ENCODE results near the gene CYP26B1. TPM values are rescaled to one million over a fixed set of nuclear protein-coding genes. Genes with fewer than 3 reads are reported as not detected.

Gene CYP26B1, protein sequence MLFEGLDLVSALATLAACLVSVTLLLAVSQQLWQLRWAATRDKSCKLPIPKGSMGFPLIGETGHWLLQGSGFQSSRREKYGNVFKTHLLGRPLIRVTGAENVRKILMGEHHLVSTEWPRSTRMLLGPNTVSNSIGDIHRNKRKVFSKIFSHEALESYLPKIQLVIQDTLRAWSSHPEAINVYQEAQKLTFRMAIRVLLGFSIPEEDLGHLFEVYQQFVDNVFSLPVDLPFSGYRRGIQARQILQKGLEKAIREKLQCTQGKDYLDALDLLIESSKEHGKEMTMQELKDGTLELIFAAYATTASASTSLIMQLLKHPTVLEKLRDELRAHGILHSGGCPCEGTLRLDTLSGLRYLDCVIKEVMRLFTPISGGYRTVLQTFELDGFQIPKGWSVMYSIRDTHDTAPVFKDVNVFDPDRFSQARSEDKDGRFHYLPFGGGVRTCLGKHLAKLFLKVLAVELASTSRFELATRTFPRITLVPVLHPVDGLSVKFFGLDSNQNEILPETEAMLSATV
- total RNA-seq (2022) (3.0 and 5.1 TPM in 2 replicates), Bru-seq, nascent RNA (percentile 27 among the genes with signal in this experiment), BruChase-seq, experiment 1, labeled RNA remaining after a 6-hour chase (percentile 31 among the genes with signal in this experiment), BruChase-seq, experiment 2, labeled RNA remaining after a 2-hour chase (percentile 36 among the genes with signal in this experiment)
- long read RNA-seq, partial matches to known transcripts = 1 of 4 reads
- long read RNA-seq, other reads (novel, unspliced or antisense) = 3 of 4 reads

DNA sequence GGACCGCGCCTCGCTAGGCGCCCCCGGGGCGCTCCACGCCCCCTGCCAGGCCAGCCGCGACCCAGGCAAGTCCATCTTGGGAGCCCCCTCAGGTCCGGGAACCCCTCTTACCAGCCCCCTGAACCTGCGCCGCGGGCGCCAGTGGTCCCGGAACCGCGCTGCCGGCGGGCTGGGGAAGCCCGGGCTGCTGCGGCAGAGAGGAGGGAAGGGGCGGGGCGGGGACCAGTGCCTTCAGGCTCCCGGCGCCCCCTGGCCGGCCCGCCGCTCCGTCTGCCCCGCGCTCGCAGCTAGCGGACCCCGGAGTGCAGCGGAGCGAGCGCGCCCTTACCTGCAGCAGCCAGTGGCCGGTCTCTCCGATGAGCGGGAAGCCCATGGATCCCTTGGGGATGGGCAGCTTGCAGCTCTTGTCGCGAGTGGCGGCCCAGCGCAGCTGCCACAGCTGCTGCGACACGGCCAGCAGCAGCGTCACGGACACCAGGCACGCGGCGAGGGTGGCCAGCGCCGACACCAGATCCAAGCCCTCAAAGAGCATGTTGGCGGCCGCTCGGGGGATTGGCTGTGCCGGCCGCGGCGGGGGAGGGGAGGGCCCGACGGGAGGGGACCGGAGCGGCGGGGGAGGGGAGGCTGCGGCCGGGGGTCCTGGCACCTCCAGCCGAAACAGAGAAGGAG lies at the start of gene CYP26B1:
CYP26B1 (minus strand) TSS at position 560 of the 669 bp plus-strand sequence; CDS start at position 532, 28 bp downstream.
- H3K27ac Mint-ChIP-seq (ENCODE audit: unreplicated experiment) = no peak within 1 kb of the TSS
- peaks cover 31% of the 10 kb centered on the region for H3K4me1 Mint-ChIP-seq (ENCODE audit: low read depth, unreplicated experiment)
- BruUV-seq (replicated peaks) = no TSS peak
- CTCF ChIA-PET = interaction anchor here (3.5 kb wide), 1 partner anchor 225 kb away, joined by 118 read pairs; no protein-coding TSS in a partner anchor
- H3K4me3 Mint-ChIP-seq (ENCODE audit: low read depth, unreplicated experiment) = peak within 1 kb of the TSS; percentile 92
- peaks cover 75% of the 10 kb centered on the region for H3K27me3 Mint-ChIP-seq (ENCODE audit: unreplicated experiment)
- H3K9me3 Mint-ChIP-seq (ENCODE audit: low read depth, unreplicated experiment) = no peaks in the 10 kb centered on the region
- DNase-seq = no peak
- intact Hi-C loops (cut with micrococcal nuclease; ENCODE audit: unreplicated experiment) = no loop called here
- TF ChIP-seq, protein P1, sequence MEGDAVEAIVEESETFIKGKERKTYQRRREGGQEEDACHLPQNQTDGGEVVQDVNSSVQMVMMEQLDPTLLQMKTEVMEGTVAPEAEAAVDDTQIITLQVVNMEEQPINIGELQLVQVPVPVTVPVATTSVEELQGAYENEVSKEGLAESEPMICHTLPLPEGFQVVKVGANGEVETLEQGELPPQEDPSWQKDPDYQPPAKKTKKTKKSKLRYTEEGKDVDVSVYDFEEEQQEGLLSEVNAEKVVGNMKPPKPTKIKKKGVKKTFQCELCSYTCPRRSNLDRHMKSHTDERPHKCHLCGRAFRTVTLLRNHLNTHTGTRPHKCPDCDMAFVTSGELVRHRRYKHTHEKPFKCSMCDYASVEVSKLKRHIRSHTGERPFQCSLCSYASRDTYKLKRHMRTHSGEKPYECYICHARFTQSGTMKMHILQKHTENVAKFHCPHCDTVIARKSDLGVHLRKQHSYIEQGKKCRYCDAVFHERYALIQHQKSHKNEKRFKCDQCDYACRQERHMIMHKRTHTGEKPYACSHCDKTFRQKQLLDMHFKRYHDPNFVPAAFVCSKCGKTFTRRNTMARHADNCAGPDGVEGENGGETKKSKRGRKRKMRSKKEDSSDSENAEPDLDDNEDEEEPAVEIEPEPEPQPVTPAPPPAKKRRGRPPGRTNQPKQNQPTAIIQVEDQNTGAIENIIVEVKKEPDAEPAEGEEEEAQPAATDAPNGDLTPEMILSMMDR (IDR thresholded peaks at IDR 0.05; ENCODE audit: unreplicated experiment) = no peak
- peaks cover 38% of the 10 kb centered on the region for H3K36me3 Mint-ChIP-seq (ENCODE audit: insufficient read depth, unreplicated experiment)

DNA sequence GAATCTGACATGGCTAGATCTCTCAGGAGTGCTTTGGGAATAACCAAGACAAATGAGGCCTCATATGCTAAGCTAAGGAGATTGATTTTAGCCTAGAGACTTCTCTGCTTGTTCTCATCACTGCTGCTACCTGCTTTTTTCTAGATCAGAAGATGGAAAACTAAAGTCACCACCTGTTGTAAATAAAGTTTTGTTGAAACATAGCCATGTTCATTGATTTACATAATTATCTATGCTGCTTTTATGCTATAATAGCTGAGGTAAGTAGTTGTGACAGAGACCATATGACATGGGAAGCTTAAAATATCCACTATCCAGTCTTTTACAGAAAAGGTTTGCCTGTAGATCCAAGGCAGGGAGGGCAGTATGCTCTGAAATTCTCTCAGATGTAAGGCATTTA lies 46.1 kb upstream of the CYP26B1 start:
- no TSS peak for BruUV-seq (replicated peaks)
- H3K4me3 Mint-ChIP-seq (ENCODE audit: low read depth, unreplicated experiment) = no peak overlapping the region
- intact Hi-C loops (cut with micrococcal nuclease; ENCODE audit: unreplicated experiment) = no loop called here
- no peaks in the 10 kb centered on the region for H3K27me3 Mint-ChIP-seq (ENCODE audit: unreplicated experiment)
- CTCF ChIA-PET = interaction anchor here (1.2 kb wide), 1 partner anchor 18 kb away, joined by 3 read pairs; no protein-coding TSS in a partner anchor
- TF ChIP-seq, protein P1 (IDR thresholded peaks at IDR 0.05; ENCODE audit: unreplicated experiment) = no peak
- DNase-seq = no peak
- no peaks in the 10 kb centered on the region for H3K9me3 Mint-ChIP-seq (ENCODE audit: low read depth, unreplicated experiment)
- H3K4me1 Mint-ChIP-seq (ENCODE audit: low read depth, unreplicated experiment) = peaks cover 4% of the 10 kb centered on the region
- no peak overlapping the region for H3K27ac Mint-ChIP-seq (ENCODE audit: unreplicated experiment)
- no peaks in the 10 kb centered on the region for H3K36me3 Mint-ChIP-seq (ENCODE audit: insufficient read depth, unreplicated experiment)

DNA sequence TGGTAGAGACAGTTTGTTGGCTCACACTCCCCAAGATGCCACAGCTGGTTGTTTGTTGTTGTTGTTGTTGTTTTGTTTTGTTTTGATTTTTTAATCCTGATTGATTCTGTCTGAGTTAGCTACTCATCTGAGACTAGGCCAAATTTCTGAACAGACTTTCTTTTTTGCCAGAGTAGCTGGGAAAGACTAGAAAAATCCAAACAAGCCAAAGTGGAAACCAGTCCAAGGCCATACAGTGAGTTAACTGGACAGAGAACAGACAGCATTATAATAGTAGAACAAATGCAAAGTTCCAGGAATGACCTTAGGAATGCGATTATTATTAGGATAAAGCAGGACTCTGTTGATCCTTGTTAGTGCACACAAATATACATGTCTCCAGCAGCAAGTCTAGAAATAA lies 43.8 kb upstream of the CYP26B1 start:
- CTCF ChIA-PET = no interaction called here
- no peak for DNase-seq
- BruUV-seq (replicated peaks) = no TSS peak
- H3K36me3 Mint-ChIP-seq (ENCODE audit: insufficient read depth, unreplicated experiment) = no peaks in the 10 kb centered on the region
- no peaks in the 10 kb centered on the region for H3K27me3 Mint-ChIP-seq (ENCODE audit: unreplicated experiment)
- TF ChIP-seq, protein P1 (IDR thresholded peaks at IDR 0.05; ENCODE audit: unreplicated experiment) = no peak
- H3K4me3 Mint-ChIP-seq (ENCODE audit: low read depth, unreplicated experiment) = no peak overlapping the region
- H3K9me3 Mint-ChIP-seq (ENCODE audit: low read depth, unreplicated experiment) = no peaks in the 10 kb centered on the region
- no peaks in the 10 kb centered on the region for H3K4me1 Mint-ChIP-seq (ENCODE audit: low read depth, unreplicated experiment)
- H3K27ac Mint-ChIP-seq (ENCODE audit: unreplicated experiment) = no peak overlapping the region
- intact Hi-C loops (cut with micrococcal nuclease; ENCODE audit: unreplicated experiment) = no loop called here

DNA sequence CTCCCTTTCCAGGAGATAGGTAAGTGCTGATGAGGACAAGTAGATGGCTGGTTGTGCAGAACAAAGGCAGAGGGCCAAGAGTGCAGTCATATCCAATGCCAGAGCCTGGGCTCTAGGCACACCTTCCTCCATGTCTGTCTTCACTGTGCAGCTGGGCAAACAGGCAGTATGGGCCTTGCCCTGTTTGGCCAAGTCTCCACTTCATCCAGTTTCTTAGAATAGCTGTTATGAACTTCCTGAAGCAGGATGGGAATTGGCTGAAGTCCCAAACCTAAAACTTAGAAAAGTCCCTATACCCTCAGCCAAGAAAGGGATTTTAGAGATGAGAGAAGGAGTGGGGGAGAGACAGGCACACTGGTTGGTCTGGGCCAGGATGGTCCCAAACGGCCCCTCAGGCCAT lies 37.5 kb upstream of the CYP26B1 start:
- Mint-ChIP-seq H3K36me3 (ENCODE audit: insufficient read depth, unreplicated experiment) (no peaks in the 10 kb centered on the region), H3K4me3 (ENCODE audit: low read depth, unreplicated experiment) (no peak overlapping the region), H3K27ac (ENCODE audit: unreplicated experiment) (no peak overlapping the region), H3K4me1 (ENCODE audit: low read depth, unreplicated experiment) (peaks cover 14% of the 10 kb centered on the region), H3K27me3 (ENCODE audit: unreplicated experiment) (no peaks in the 10 kb centered on the region), H3K9me3 (ENCODE audit: low read depth, unreplicated experiment) (no peaks in the 10 kb centered on the region)
- TF ChIP-seq, protein P1 (IDR thresholded peaks at IDR 0.05; ENCODE audit: unreplicated experiment) = no peak
- CTCF ChIA-PET = no interaction called here
- intact Hi-C loops (cut with micrococcal nuclease; ENCODE audit: unreplicated experiment) = no loop called here
- no TSS peak for BruUV-seq (replicated peaks)
- no peak for DNase-seq

All from Calu3 (cell line).